Hepatocyte (in vitro differentiated cells): ENCODE results near the gene CABP4. TPM values are rescaled to one million over a fixed set of nuclear protein-coding genes. Genes with fewer than 3 reads are reported as not detected.

ENCODE experiments used
- DNase-seq: peaks from one replicate; pipeline ENCODE4 v3.0.0-alpha.2; 2016; ENCODE audit warnings: low spot score
- H2AFZ ChIP-seq: fragments of 200-600 bp; sonication (generic); 2 replicates; pipeline ENCODE4 v1.6.0; 2016; ENCODE audit warnings: antibody characterized with exemption, mild to moderate bottlenecking
- H3K27ac ChIP-seq: fragments of 200-600 bp; sonication (generic); 2 replicates; pipeline ENCODE4 v1.5.1; 2016; ENCODE audit warnings: mild to moderate bottlenecking
- H3K27me3 ChIP-seq: fragments of 200-600 bp; sonication (generic); 2 replicates; pipeline ENCODE4 v1.6.1; 2016
- H3K36me3 ChIP-seq: fragments of 200-600 bp; sonication (generic); replicated peaks from 2 replicates; pipeline ENCODE4 v1.5.1; 2016; ENCODE audit warnings: low read depth; ENCODE audit not compliant: insufficient read depth
- H3K4me1 ChIP-seq: fragments of 200-600 bp; sonication (generic); 2 replicates; pipeline ENCODE4 v1.5.1; 2016; ENCODE audit warnings: mild to moderate bottlenecking, moderate library complexity; ENCODE audit not compliant: insufficient read depth
- H3K4me2 ChIP-seq: fragments of 200-600 bp; sonication (generic); 2 replicates; pipeline ENCODE4 v1.6.0; 2016
- H3K4me3 ChIP-seq: fragments of 200-600 bp; sonication (generic); 2 replicates; pipeline ENCODE4 v1.5.1; 2016; ENCODE audit warnings: mild to moderate bottlenecking
- H3K79me2 ChIP-seq: fragments of 200-600 bp; sonication (generic); 2 replicates; pipeline ENCODE4 v1.6.0; 2017; ENCODE audit warnings: mild to moderate bottlenecking
- H3K9me2 ChIP-seq: fragments of 200-600 bp; sonication (generic); replicated peaks from 2 replicates; pipeline ENCODE4 v1.6.0; 2017; ENCODE audit warnings: mild to moderate bottlenecking; ENCODE audit not compliant: insufficient read depth
- H3K9me3 ChIP-seq: fragments of 200-600 bp; sonication (generic); 2 replicates; pipeline ENCODE4 v1.5.1; 2016; ENCODE audit warnings: low read depth, mild to moderate bottlenecking
- H4K20me1 ChIP-seq: fragments of 200-600 bp; sonication (generic); 2 replicates; pipeline ENCODE4 v1.6.0; 2016; ENCODE audit warnings: mild to moderate bottlenecking; ENCODE audit not compliant: insufficient read depth, poor library complexity, severe bottlenecking
- EZH2 ChIP-seq: fragments of 200-600 bp; sonication (generic); IDR thresholded peaks from 2 replicates; pipeline ENCODE4 v1.6.1; 2016; ENCODE audit warnings: antibody characterized with exemption, mild to moderate bottlenecking, borderline replicate concordance
- EZH2phosphoT487 ChIP-seq: fragments of 200-600 bp; sonication (generic); IDR thresholded peaks from one replicate; pipeline ENCODE4 v1.6.1; 2018; ENCODE audit warnings: antibody characterized with exemption, mild to moderate bottlenecking, low read depth, moderate library complexity; ENCODE audit not compliant: unreplicated experiment, severe bottlenecking
- WGBS: methylation state at CpG from one replicate; pipeline ENCODE4 v1.1.6; 2016; ENCODE audit warnings: low lambda C conversion rate; ENCODE audit errors: missing lambda C conversion rate; 5-methylcytosine and 5-hydroxymethylcytosine counted together
- polyA plus RNA-seq: library from polyadenylated mRNA; unstranded; fragments of >200 nt; fragmentation: Nextera tagmentation; extraction: Ambion mirVana; gene quantifications from 2 replicates; pipeline ENCODE4 v1.2.1, GENCODE V29; 2016
- total RNA-seq: library from RNA; depleted of rRNA; stranded (reverse); fragments of >200 nt; gene quantifications from 2 replicates; pipeline ENCODE4 v1.2.3, GENCODE V29; 2014
- TF ChIP-seq, protein P1 (sequence below): fragments of 200-600 bp; sonication (generic); IDR thresholded peaks from 2 replicates; pipeline ENCODE4 v1.5.1; 2016; ENCODE audit warnings: antibody characterized with exemption, mild to moderate bottlenecking; ENCODE audit not compliant: poor library complexity

Gene CABP4
- total and polyA plus RNA-seq, 2 experiments from 2014 or later, result not detected

DNA sequence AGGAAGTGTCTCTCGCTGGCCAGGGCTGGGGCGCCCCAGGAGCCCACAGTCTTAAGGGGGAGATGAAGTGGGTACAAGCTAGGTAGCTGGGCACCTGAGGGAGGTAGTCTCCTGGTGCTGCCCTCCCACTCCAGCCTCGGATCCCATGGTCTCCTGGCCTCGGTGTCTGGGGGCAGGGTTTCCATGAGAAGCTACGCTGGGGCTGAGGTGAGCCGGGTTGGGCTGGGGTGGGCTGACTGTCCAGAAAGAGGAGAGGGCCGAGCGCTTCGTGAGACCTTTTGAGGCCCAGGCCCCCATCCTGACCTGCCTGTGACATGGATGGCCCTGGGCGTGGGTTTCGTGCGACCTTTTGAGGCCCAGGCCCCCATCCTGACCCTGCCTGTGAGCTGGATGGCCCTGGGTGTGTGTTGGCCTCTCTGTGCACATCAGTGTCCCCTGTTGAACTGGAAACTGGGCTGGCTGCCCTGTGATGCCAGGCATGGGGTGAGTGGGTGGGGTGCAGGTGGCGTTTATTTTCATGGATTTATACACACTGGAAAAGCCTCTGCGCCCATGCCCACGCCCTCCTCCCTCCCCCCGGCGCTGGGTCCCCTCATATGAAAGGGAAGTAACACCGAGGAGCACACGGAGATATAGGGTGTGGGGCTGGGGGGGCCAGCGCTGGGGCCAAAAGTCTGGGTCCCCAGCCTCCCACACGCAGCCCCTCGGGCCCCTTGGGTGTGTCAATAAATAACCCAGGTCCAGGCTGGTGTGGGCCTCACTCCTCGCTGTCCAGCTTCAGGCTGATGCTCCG is 36.3 kb downstream of the CABP4 start:
- no peak for DNase-seq
- Histone ChIP-seq H4K20me1 (no peaks in the 10 kb centered on the region), H3K4me3 (no peak overlapping the region), H3K27ac (no peak overlapping the region), H3K4me1 (no peaks in the 10 kb centered on the region), H2AFZ (no peak overlapping the region), H3K9me2 (no peaks in the 10 kb centered on the region), H3K9me3 (no peaks in the 10 kb centered on the region), H3K27me3 (no peaks in the 10 kb centered on the region), H3K36me3 (no peaks in the 10 kb centered on the region), H3K4me2 (no peak overlapping the region), H3K79me2 (no peaks in the 10 kb centered on the region)
- TF ChIP-seq, protein P1, sequence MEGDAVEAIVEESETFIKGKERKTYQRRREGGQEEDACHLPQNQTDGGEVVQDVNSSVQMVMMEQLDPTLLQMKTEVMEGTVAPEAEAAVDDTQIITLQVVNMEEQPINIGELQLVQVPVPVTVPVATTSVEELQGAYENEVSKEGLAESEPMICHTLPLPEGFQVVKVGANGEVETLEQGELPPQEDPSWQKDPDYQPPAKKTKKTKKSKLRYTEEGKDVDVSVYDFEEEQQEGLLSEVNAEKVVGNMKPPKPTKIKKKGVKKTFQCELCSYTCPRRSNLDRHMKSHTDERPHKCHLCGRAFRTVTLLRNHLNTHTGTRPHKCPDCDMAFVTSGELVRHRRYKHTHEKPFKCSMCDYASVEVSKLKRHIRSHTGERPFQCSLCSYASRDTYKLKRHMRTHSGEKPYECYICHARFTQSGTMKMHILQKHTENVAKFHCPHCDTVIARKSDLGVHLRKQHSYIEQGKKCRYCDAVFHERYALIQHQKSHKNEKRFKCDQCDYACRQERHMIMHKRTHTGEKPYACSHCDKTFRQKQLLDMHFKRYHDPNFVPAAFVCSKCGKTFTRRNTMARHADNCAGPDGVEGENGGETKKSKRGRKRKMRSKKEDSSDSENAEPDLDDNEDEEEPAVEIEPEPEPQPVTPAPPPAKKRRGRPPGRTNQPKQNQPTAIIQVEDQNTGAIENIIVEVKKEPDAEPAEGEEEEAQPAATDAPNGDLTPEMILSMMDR, result no peak
- TF ChIP-seq EZH2phosphoT487, result no peak
- TF ChIP-seq EZH2, result no peak
- WGBS, result 91% methylated on average over 18 of the region's 24 CpGs

DNA sequence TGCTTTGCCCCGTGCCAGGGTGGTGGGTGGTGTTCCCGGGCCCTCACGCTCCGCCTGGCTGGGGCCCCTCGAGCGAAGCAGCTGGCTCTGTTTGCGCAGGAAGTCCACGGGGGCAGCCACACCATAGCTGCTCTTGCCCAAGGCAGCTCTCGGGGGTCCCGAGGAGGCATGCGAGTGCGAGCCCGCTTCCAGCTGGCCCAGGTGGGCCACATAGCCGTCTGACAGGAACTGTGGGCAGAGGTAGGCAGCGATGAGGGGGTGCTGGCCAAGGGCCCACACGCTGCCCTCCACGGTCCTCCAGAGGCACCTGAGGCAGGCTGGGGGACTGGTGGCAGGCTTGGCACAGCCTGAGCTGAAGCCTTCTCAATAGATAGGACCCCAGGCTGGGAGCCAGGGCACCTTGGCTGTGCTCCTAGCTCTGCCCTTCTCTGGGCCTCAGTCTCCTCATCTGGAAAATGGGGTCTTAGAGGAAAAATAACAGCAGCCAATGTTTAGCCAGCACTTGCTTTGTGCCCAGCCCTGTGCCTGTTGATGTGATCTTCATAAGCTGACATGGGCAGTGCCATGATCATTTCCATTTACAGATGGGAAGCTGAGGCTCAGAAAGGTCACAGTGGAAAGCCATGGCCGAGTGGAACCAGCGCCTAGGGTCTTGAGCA is 37.0 kb downstream of the CABP4 start:
- DNase-seq, result no peak
- Histone ChIP-seq H3K4me2 (no peak overlapping the region), H3K4me1 (no peaks in the 10 kb centered on the region), H3K79me2 (no peaks in the 10 kb centered on the region), H2AFZ (no peak overlapping the region), H3K9me3 (no peaks in the 10 kb centered on the region), H4K20me1 (no peaks in the 10 kb centered on the region), H3K36me3 (no peaks in the 10 kb centered on the region), H3K9me2 (no peaks in the 10 kb centered on the region), H3K27me3 (no peaks in the 10 kb centered on the region), H3K4me3 (no peak overlapping the region), H3K27ac (no peak overlapping the region)
- TF ChIP-seq EZH2phosphoT487 (no peak), EZH2 (no peak)
- TF ChIP-seq, protein P1, result no peak
- WGBS, result 92% methylated on average over 19 of the region's 19 CpGs

DNA sequence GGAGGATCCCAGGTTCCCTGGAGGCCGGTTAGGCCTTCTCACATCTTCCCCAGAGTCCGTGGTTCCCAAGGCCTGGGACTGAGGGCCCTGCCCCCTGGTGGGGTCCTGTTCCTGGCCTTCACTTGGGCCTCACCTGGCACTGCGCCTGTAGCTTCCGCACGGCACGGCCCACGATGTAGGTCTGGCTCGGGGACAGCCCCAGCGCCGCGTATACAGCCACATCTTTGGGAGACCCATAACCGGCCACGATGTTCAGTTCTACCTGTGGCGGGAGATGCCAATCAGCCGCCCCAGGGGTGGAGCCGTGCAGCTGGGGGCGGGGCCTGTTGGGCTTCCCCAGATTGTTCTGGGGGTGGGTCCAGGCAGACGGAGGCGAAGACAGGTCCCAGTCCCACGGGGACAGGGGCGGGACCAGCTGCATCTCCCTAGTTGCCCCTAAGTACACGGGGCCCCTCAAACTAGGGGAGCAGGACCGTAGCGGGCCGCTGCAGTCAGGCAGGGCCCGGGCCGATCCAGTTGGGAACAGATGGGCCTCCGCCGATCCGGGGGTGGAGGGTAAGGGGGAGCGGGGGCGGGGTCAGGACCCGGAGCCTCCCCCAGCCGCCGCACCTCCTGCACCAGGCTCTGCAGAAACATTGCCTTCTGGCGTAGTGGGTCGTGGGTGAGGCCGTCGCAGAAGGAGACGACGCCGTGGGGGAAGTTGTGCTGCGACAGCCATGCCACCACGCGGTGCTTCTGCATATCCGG is 37.8 kb downstream of the CABP4 start:
- DNase-seq, result no peak
- Histone ChIP-seq H2AFZ (no peak overlapping the region), H3K9me3 (no peaks in the 10 kb centered on the region), H3K27me3 (no peaks in the 10 kb centered on the region), H4K20me1 (no peaks in the 10 kb centered on the region), H3K4me2 (no peak overlapping the region), H3K27ac (no peak overlapping the region), H3K36me3 (no peaks in the 10 kb centered on the region), H3K4me1 (no peaks in the 10 kb centered on the region), H3K4me3 (no peak overlapping the region), H3K79me2 (no peaks in the 10 kb centered on the region), H3K9me2 (no peaks in the 10 kb centered on the region)
- TF ChIP-seq, protein P1, result no peak
- TF ChIP-seq EZH2 (no peak), EZH2phosphoT487 (no peak)
- 94% methylated on average over 28 of the region's 46 CpGs for WGBS
